Esophagus muscularis mucosa (tissue), 4 donors: ENCODE measurements around the gene ZDHHC20.

ENCODE experiments used
- CTCF ChIP-seq, 3 experiments: fragments of 200-600 bp in 2 of 3; fragments of 450-650 bp in 1 of 3; sonication (generic) in 2 of 3; IDR thresholded peaks; one replicate each; pipeline ENCODE4 v1.5.1; 2017 to 2019; ENCODE audit warnings: antibody characterized with exemption in 3 of 3, mild to moderate bottlenecking in 2 of 3, moderate library complexity in 1 of 3
- EP300 ChIP-seq: sonication (generic); formaldehyde crosslinking; IDR thresholded peaks from one replicate; pipeline ENCODE4 v1.6.1; 2017; ENCODE audit warnings: antibody characterized with exemption
- POLR2A ChIP-seq: fragments of 450-650 bp; IDR thresholded peaks from one replicate; pipeline ENCODE4 v1.6.1; 2017; ENCODE audit warnings: antibody characterized with exemption, moderate library complexity, mild to moderate bottlenecking, low read depth
- POLR2AphosphoS5 ChIP-seq, 2 donors: sonication (generic); formaldehyde crosslinking; IDR thresholded peaks; one replicate each; pipeline ENCODE4 v1.6.1; 2017; ENCODE audit warnings: antibody characterized with exemption in 2 of 2

DNA sequence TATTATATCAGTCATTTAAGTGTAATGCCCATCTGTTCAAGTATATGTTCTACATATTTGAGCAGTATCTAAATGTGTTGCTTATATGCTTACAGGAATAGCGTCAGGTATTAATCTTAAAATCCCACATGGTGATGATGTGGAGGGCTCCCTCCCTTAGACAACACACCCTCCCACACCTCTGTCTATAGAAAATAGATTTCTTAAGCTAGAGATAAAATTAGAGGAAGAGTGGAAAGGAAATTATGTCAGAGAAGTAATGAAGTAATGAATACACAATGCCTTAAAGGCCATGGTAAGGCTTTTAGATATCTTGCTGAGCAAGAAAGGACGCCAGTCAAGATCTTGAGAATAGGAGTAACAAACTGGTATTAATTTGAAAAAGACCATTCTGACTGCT lies 12.4 kb downstream of the ZDHHC20 start:
- TF ChIP-seq CTCF (IDR thresholded peaks at IDR 0.05), result no peak
- TF ChIP-seq POLR2A, result no peak
- TF ChIP-seq EP300, result no peak
- no peak for TF ChIP-seq POLR2AphosphoS5 (IDR thresholded peaks at IDR 0.05)
